SK-N-MC (cell line): ENCODE data around the gene CCT3.
A peak's percentile ranks its signal among the peaks of the same experiment; 100 is the strongest.
"Not testable (repeated sequence)": the region's sequence is repeated elsewhere in the genome, so short reads cannot be mapped to it uniquely, and the experiment has no call there.

ENCODE experiments used
- DNase-seq: peaks from one replicate; pipeline ENCODE4 v3.0.0-alpha.2; 2011; ENCODE audit warnings: low read depth, low spot score
- H3K27ac ChIP-seq: fragments of 200-600 bp; sonication (generic); 2 replicates; pipeline ENCODE4 v1.5.1; 2016; ENCODE audit warnings: mixed run types
- H3K36me3 ChIP-seq: fragments of 200-600 bp; sonication (generic); 2 replicates; pipeline ENCODE4 v1.6.1; 2017; ENCODE audit warnings: antibody characterized with exemption, low read length, mixed read lengths; ENCODE audit not compliant: insufficient read depth
- H3K4me3 ChIP-seq: fragments of 200-600 bp; sonication (generic); 2 replicates; pipeline ENCODE4 v1.5.1; 2016
- H3K9ac ChIP-seq: fragments of 200-600 bp; sonication (generic); 2 replicates; pipeline ENCODE4 v1.8.0; 2017; ENCODE audit warnings: mixed run types, mixed read lengths; ENCODE audit not compliant: insufficient read length
- H3K9me3 ChIP-seq: fragments of 200-600 bp; sonication (generic); 2 replicates; pipeline ENCODE4 v1.6.1; 2017; ENCODE audit warnings: low read depth, mild to moderate bottlenecking, antibody characterized with exemption, low read length, moderate library complexity, mixed read lengths
- EZH2 ChIP-seq: fragments of 200-600 bp; sonication (generic); IDR thresholded peaks from one replicate; pipeline ENCODE4 v1.6.1; 2017; ENCODE audit warnings: antibody characterized with exemption
- FOXP2 ChIP-seq: optimal IDR thresholded peaks from 2 replicates; pipeline ENCODE3; 2011; ENCODE audit warnings: mild to moderate bottlenecking, moderate library complexity; ENCODE audit not compliant: insufficient read depth; ENCODE audit errors: extremely low read length, control extremely low read depth
- POLR2AphosphoS5 ChIP-seq: IDR thresholded peaks from 2 replicates; pipeline ENCODE4 v1.6.1; 2012; ENCODE audit warnings: mild to moderate bottlenecking, low read depth, low read length, borderline replicate concordance

CCT3 gene

GRCh38 chr1:156379420-156380165 lies 41.5 kb upstream of the CCT3 start:
- Histone ChIP-seq H3K9ac (no peak overlapping the region), H3K27ac (no peak overlapping the region), H3K9me3 (no peaks in the 10 kb centered on the region), H3K36me3 (no peaks in the 10 kb centered on the region), H3K4me3 (no peak overlapping the region)
- no peak for DNase-seq
- TF ChIP-seq EZH2 (no peak), POLR2AphosphoS5 (no peak), FOXP2 (no peak)

GRCh38 chr1:156378557-156378956 lies 40.5 kb upstream of the CCT3 start:
- Histone ChIP-seq H3K4me3 (no peak overlapping the region), H3K27ac (no peak overlapping the region), H3K9ac (no peak overlapping the region), H3K9me3 (no peaks in the 10 kb centered on the region), H3K36me3 (no peaks in the 10 kb centered on the region)
- no peak for TF ChIP-seq FOXP2
- TF ChIP-seq POLR2AphosphoS5: no peak
- TF ChIP-seq EZH2: no peak
- DNase-seq: no peak

GRCh38 chr1:156376958-156377919 lies 39.1 kb upstream of the CCT3 start:
- H3K36me3 ChIP-seq: no peaks in the 10 kb centered on the region
- no peak overlapping the region for H3K4me3 ChIP-seq
- no peaks in the 10 kb centered on the region for H3K9me3 ChIP-seq
- TF ChIP-seq EZH2 (no peak), FOXP2 (no peak), POLR2AphosphoS5 (no peak)
- DNase-seq: no peak
- no peak overlapping the region for H3K9ac ChIP-seq
- no peak overlapping the region for H3K27ac ChIP-seq

GRCh38 chr1:156376146-156376545 lies 38.1 kb upstream of the CCT3 start:
- H3K4me3 ChIP-seq: no peak overlapping the region
- peak overlapping the region; percentile 69; the same call in 1 of the 2 replicates for H3K27ac ChIP-seq
- no peak overlapping the region for H3K9ac ChIP-seq
- TF ChIP-seq EZH2: no peak
- no peak for TF ChIP-seq FOXP2
- TF ChIP-seq POLR2AphosphoS5: no peak
- H3K36me3 ChIP-seq: no peaks in the 10 kb centered on the region
- no peaks in the 10 kb centered on the region for H3K9me3 ChIP-seq
- peak; percentile 51 for DNase-seq

GRCh38 chr1:156373546-156373945 lies 35.5 kb upstream of the CCT3 start:
- no peak for DNase-seq
- Histone ChIP-seq H3K9me3 (no peaks in the 10 kb centered on the region), H3K36me3 (no peaks in the 10 kb centered on the region), H3K9ac (no peak overlapping the region), H3K4me3 (no peak overlapping the region), H3K27ac (no peak overlapping the region)
- TF ChIP-seq FOXP2 (no peak), EZH2 (no peak), POLR2AphosphoS5 (no peak)

GRCh38 chr1:156372876-156373275 lies 34.8 kb upstream of the CCT3 start:
- Histone ChIP-seq H3K4me3 (no peak overlapping the region), H3K9me3 (no peaks in the 10 kb centered on the region), H3K36me3 (no peaks in the 10 kb centered on the region), H3K9ac (no peak overlapping the region), H3K27ac (no peak overlapping the region)
- DNase-seq: no peak
- TF ChIP-seq FOXP2 (no peak), EZH2 (no peak), POLR2AphosphoS5 (no peak)

GRCh38 chr1:156372265-156372586 lies 34.1 kb upstream of the CCT3 start:
- Histone ChIP-seq H3K9ac (no peak overlapping the region), H3K27ac (no peak overlapping the region), H3K36me3 (no peaks in the 10 kb centered on the region), H3K4me3 (no peak overlapping the region), H3K9me3 (no peaks in the 10 kb centered on the region)
- DNase-seq: no peak
- no peak for TF ChIP-seq POLR2AphosphoS5
- TF ChIP-seq FOXP2: no peak
- TF ChIP-seq EZH2: no peak

- Histone ChIP-seq H3K36me3 (no peaks in the 10 kb centered on the region), H3K9me3 (no peaks in the 10 kb centered on the region), H3K9ac (no peak overlapping the region), H3K4me3 (no peak overlapping the region), H3K27ac (no peak overlapping the region)
- DNase-seq: no peak
- TF ChIP-seq FOXP2 (no peak), POLR2AphosphoS5 (no peak), EZH2 (no peak)
These were observed 33.6 kb upstream of the CCT3 start for GRCh38 chr1:156371553-156372264.

- H3K4me3 ChIP-seq, H3K36me3 ChIP-seq, H3K27ac ChIP-seq, H3K9me3 ChIP-seq, DNase-seq, H3K9ac ChIP-seq: not testable (repeated sequence)
These were observed 31.7 kb upstream of the CCT3 start for GRCh38 chr1:156369685-156370286.
